NT2/D1 (cell line): ENCODE data around the gene GRID2.

Experiments
- SUZ12 ChIP-seq: IDR thresholded peaks from 2 replicates; pipeline ENCODE4 v1.6.1; 2011; ENCODE audit not compliant: insufficient read length, insufficient read depth; ENCODE audit errors: extremely low read depth
- ZNF274 ChIP-seq: IDR thresholded peaks from 2 replicates; pipeline ENCODE4 v1.6.1; 2011; ENCODE audit warnings: mild to moderate bottlenecking, low read depth, low read length

GRCh38 chr4:93139118-93139517, 835.4 kb downstream of the GRID2 start:
- TF ChIP-seq ZNF274 (no peak), SUZ12 (no peak)
